Neural cell (in vitro differentiated cells): ENCODE data around the gene TK1. TPM values are rescaled to one million over a fixed set of nuclear protein-coding genes. Genes with fewer than 3 reads are reported as not detected.

Experiments
- H2AFZ ChIP-seq: fragments of 200-600, 300-800 bp; sonication (generic), shearing (Covaris generic); 2 replicates; pipeline ENCODE4 v1.6.0; 2014; ENCODE audit warnings: low read depth, mild to moderate bottlenecking, antibody characterized with exemption, low read length, moderate library complexity
- H3F3A ChIP-seq: fragments of 200-600 bp; shearing (Covaris generic); 2 replicates; pipeline ENCODE4 v1.6.1; 2016; ENCODE audit warnings: mild to moderate bottlenecking, moderate library complexity, mixed read lengths, antibody characterized with exemption, low read length; ENCODE audit not compliant: insufficient read depth, poor library complexity, severe bottlenecking
- H3K27ac ChIP-seq: fragments of 200-600, 300-800 bp; sonication (generic), shearing (Covaris generic); 2 replicates; pipeline ENCODE4 v1.5.1; 2014; ENCODE audit warnings: mild to moderate bottlenecking, low read length, moderate library complexity
- H3K27me3 ChIP-seq: fragments of 300-800, 200-600 bp; sonication (generic), shearing (Covaris generic); 2 replicates; pipeline ENCODE4 v1.6.0; 2014; ENCODE audit warnings: mild to moderate bottlenecking, low read depth, low read length, moderate library complexity; ENCODE audit not compliant: insufficient read depth
- H3K36me3 ChIP-seq: fragments of 300-800, 200-600 bp; sonication (generic), shearing (Covaris generic); 2 replicates; pipeline ENCODE4 v1.5.1; 2014; ENCODE audit warnings: mild to moderate bottlenecking, antibody characterized with exemption, low read length, moderate library complexity; ENCODE audit not compliant: insufficient read depth
- H3K4me2 ChIP-seq: fragments of 300-800, 200-600 bp; sonication (generic), shearing (Covaris generic); 2 replicates; pipeline ENCODE4 v1.6.0; 2014; ENCODE audit warnings: mild to moderate bottlenecking, low read length
- H3K4me3 ChIP-seq: fragments of 300-800, 200-600 bp; sonication (generic), shearing (Covaris generic); 2 replicates; pipeline ENCODE4 v1.5.1; 2014; ENCODE audit warnings: mild to moderate bottlenecking, low read length, moderate library complexity
- H3K79me2 ChIP-seq: fragments of 200-600 bp; shearing (Covaris generic); replicated peaks from 2 replicates; pipeline ENCODE4 v1.6.0; 2014; ENCODE audit warnings: mild to moderate bottlenecking, low read length, moderate library complexity; ENCODE audit not compliant: insufficient read depth
- H3K9ac ChIP-seq: fragments of 300-800, 200-600 bp; sonication (generic), shearing (Covaris generic); 2 replicates; pipeline ENCODE4 v1.6.1; 2016; ENCODE audit warnings: mild to moderate bottlenecking, low read length, mixed read lengths
- H3K9me2 ChIP-seq: fragments of 200-600 bp; shearing (Covaris generic); 2 replicates; pipeline ENCODE4 v1.6.1; 2016; ENCODE audit warnings: mild to moderate bottlenecking, low read length, mixed read lengths; ENCODE audit not compliant: insufficient read depth
- H3K9me3 ChIP-seq: fragments of 200-600, 300-800 bp; sonication (generic), shearing (Covaris generic); 2 replicates; pipeline ENCODE4 v1.6.1; 2016; ENCODE audit warnings: mild to moderate bottlenecking, mixed run types, low read length, moderate library complexity, mixed read lengths
- H4K20me1 ChIP-seq: fragments of 200-600 bp; shearing (Covaris generic); 2 replicates; pipeline ENCODE4 v1.6.1; 2016; ENCODE audit warnings: mild to moderate bottlenecking, mixed run types; ENCODE audit not compliant: insufficient read depth
- CTCF ChIP-seq: fragments of 450-650 bp; IDR thresholded peaks from 2 replicates; pipeline ENCODE4 v1.5.1; 2014; ENCODE audit warnings: antibody characterized with exemption, mild to moderate bottlenecking, moderate library complexity; ENCODE audit not compliant: poor library complexity, severe bottlenecking
- EP300 ChIP-seq: fragments of 450-650 bp; conservative IDR thresholded peaks from 2 replicates; pipeline ENCODE4 v1.6.1; 2014; ENCODE audit warnings: antibody characterized with exemption, mild to moderate bottlenecking, moderate library complexity; ENCODE audit not compliant: poor library complexity, severe bottlenecking
- EZH2 ChIP-seq: fragments of 200-600, 300-800 bp; shearing (Covaris generic), sonication (generic); IDR thresholded peaks from 2 replicates; pipeline ENCODE4 v1.6.1; 2014; ENCODE audit warnings: antibody characterized with exemption, low read length, borderline replicate concordance, mild to moderate bottlenecking; ENCODE audit not compliant: insufficient read depth, poor library complexity, severe bottlenecking
- MXI1 ChIP-seq: fragments of 450-650 bp; conservative IDR thresholded peaks from 2 replicates; pipeline ENCODE4 v1.6.1; 2014; ENCODE audit warnings: antibody characterized with exemption, mild to moderate bottlenecking; ENCODE audit not compliant: poor library complexity, severe bottlenecking
- POLR2AphosphoS5 ChIP-seq: IDR thresholded peaks from 2 replicates; pipeline ENCODE4 v1.6.1; 2012
- RAD21 ChIP-seq: fragments of 450-650 bp; conservative IDR thresholded peaks from 2 replicates; pipeline ENCODE4 v1.6.1; 2014; ENCODE audit warnings: antibody characterized with exemption, mild to moderate bottlenecking, moderate library complexity
- SMC3 ChIP-seq: fragments of 450-650 bp; conservative IDR thresholded peaks from 2 replicates; pipeline ENCODE4 v1.6.1; 2014; ENCODE audit warnings: antibody characterized with exemption, mild to moderate bottlenecking, moderate library complexity; ENCODE audit not compliant: poor library complexity
- TAF1 ChIP-seq: IDR thresholded peaks from 2 replicates; pipeline ENCODE4 v1.6.1; 2012; ENCODE audit warnings: low read depth
- polyA plus RNA-seq: library from polyadenylated mRNA; depleted of rRNA; stranded (reverse); fragments of >200 nt; gene quantifications from 2 replicates; pipeline ENCODE4 v1.2.3, GENCODE V29; 2014
- TF ChIP-seq, protein P1 (sequence below): IDR thresholded peaks from 2 replicates; pipeline ENCODE4 v1.6.1; 2012; ENCODE audit warnings: borderline replicate concordance

The TK1 gene
- polyA plus RNA-seq, 1 donor from 2014 or later, result 1.1 TPM

DNA sequence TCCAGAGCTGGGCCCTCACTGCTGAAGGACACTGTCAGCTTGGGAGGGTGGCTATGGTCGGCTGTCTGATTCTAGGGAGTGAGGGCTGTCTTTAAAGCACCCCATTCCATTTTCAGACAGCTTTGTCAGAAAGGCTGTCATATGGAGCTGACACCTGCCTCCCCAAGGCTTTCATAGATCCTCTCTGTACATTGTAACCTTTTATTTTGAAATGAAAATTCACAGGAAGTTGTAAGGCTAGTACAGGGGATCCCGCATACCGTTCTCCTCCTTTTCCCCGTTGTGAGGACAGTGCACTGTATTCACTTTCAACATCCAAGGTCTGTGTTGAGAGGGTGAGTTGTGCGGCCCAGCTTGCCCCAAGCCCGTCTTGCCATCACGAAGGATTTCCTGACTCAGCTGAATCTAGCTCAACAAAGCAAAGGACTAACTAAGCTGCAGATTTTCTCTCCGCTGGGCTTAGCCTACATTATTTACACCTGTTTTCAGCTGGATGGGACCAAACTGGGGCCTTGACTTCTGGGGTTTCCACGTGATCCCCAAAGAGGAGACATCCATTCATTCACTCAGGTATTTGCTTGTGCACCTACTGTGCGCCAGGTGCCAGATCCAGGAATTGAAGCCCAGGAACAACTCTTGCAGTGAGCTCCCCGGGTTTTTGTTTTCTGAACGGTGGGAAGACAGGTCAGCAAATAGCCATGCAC is 39.4 kb upstream of the TK1 start:
- Histone ChIP-seq H3K9me3 (no peaks in the 10 kb centered on the region), H3F3A (no peaks in the 10 kb centered on the region), H3K36me3 (no peaks in the 10 kb centered on the region), H4K20me1 (no peaks in the 10 kb centered on the region), H3K79me2 (no peaks in the 10 kb centered on the region), H3K27me3 (peaks cover 11% of the 10 kb centered on the region), H3K9me2 (no peaks in the 10 kb centered on the region), H2AFZ (no peak overlapping the region), H3K27ac (no peak overlapping the region), H3K4me2 (no peak overlapping the region), H3K4me3 (no peak overlapping the region), H3K9ac (no peak overlapping the region)
- TF ChIP-seq POLR2AphosphoS5, result no peak

DNA sequence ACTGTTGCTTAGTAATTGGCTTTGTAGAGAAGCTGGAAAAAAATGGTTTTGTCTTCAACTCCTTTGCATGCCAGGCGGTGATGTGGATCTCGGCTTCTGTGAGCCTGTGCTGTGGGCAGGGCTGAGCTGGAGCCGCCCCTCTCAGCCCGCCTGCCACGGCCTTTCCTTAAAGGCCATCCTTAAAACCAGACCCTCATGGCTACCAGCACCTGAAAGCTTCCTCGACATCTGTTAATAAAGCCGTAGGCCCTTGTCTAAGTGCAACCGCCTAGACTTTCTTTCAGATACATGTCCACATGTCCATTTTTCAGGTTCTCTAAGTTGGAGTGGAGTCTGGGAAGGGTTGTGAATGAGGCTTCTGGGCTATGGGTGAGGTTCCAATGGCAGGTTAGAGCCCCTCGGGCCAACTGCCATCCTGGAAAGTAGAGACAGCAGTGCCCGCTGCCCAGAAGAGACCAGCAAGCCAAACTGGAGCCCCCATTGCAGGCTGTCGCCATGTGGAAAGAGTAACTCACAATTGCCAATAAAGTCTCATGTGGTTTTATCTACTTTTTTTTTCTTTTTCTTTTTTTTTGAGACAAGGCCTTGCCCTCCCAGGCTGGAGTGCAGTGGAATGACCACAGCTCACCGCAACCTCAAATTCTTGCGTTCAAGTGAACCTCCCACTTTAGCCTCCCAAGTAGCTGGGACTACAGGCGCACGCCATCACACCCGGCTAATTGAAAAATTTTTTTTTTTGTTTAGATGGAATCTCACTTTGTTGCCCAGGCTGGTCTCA is 38.4 kb upstream of the TK1 start:
- no peaks in the 10 kb centered on the region for H3F3A ChIP-seq
- H3K9me2 ChIP-seq, result no peaks in the 10 kb centered on the region
- no peak overlapping the region for H2AFZ ChIP-seq
- no peak overlapping the region for H3K4me3 ChIP-seq
- no peaks in the 10 kb centered on the region for H4K20me1 ChIP-seq
- H3K4me2 ChIP-seq, result no peak overlapping the region
- H3K9me3 ChIP-seq, result no peaks in the 10 kb centered on the region
- H3K36me3 ChIP-seq, result no peaks in the 10 kb centered on the region
- no peaks in the 10 kb centered on the region for H3K79me2 ChIP-seq
- no peak for TF ChIP-seq RAD21
- TF ChIP-seq POLR2AphosphoS5, result no peak
- TF ChIP-seq EZH2, result no peak
- TF ChIP-seq CTCF, result no peak
- no peak for TF ChIP-seq SMC3
- no peak for TF ChIP-seq EP300
- TF ChIP-seq, protein P1, sequence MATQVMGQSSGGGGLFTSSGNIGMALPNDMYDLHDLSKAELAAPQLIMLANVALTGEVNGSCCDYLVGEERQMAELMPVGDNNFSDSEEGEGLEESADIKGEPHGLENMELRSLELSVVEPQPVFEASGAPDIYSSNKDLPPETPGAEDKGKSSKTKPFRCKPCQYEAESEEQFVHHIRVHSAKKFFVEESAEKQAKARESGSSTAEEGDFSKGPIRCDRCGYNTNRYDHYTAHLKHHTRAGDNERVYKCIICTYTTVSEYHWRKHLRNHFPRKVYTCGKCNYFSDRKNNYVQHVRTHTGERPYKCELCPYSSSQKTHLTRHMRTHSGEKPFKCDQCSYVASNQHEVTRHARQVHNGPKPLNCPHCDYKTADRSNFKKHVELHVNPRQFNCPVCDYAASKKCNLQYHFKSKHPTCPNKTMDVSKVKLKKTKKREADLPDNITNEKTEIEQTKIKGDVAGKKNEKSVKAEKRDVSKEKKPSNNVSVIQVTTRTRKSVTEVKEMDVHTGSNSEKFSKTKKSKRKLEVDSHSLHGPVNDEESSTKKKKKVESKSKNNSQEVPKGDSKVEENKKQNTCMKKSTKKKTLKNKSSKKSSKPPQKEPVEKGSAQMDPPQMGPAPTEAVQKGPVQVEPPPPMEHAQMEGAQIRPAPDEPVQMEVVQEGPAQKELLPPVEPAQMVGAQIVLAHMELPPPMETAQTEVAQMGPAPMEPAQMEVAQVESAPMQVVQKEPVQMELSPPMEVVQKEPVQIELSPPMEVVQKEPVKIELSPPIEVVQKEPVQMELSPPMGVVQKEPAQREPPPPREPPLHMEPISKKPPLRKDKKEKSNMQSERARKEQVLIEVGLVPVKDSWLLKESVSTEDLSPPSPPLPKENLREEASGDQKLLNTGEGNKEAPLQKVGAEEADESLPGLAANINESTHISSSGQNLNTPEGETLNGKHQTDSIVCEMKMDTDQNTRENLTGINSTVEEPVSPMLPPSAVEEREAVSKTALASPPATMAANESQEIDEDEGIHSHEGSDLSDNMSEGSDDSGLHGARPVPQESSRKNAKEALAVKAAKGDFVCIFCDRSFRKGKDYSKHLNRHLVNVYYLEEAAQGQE, result no peak
- no peak for TF ChIP-seq TAF1
- TF ChIP-seq MXI1, result no peak
- no peak overlapping the region for H3K9ac ChIP-seq
- peaks cover 2% of the 10 kb centered on the region for H3K27me3 ChIP-seq
- H3K27ac ChIP-seq, result no peak overlapping the region
